Measurements from ENCODE around the gene SAFB2. TPM values are rescaled to one million over a fixed set of nuclear protein-coding genes. Genes with fewer than 3 reads are reported as not detected.
"Not testable (repeated sequence)": the region's sequence is repeated elsewhere in the genome, so short reads cannot be mapped to it uniquely, and the experiment has no call there.

The SAFB2 gene
- total RNA-seq, 4 donors from 2014 or later: 45.0 to 250 (median 129) TPM

DNA sequence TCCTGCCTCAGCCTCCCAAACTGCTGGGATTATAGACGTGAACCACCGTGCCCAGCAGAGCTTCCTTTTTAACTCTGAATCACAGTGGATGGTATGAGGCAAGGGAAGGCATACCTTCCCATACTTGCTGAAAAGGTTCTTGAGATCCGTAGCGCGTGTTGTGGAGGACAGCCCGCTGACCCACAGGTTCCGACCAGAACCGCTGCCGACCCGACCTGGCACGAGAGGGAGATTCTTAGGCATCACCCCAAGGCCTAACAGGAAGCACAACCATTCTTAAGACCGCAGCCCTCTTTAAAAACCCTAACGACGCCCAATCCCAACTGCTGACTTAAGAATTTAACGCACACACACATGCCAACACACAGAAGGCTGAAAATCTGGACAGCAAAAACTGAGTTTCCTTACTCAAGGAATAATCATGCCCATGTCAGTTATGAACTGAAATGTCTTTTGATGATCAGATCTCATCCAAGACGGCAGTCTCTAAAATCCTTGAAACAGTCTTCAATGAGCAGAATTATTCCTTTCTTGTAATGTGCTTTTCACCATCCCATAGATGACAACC, 12.6 kb downstream of the SAFB2 start:
- no peak for DNase-seq
- H3K9me3 ChIP-seq: no peaks in the 10 kb centered on the region
- H3K36me3 ChIP-seq: no peaks in the 10 kb centered on the region
- no peak overlapping the region for H3K27ac ChIP-seq
- no peaks in the 10 kb centered on the region for H3K4me1 ChIP-seq
- no peaks in the 10 kb centered on the region for H3K27me3 ChIP-seq
- intact Hi-C loops (cut with DNase I; ENCODE audit: low total_unique reads): no loop called here
- no peak overlapping the region for H3K4me3 ChIP-seq
- TF ChIP-seq POLR2A (IDR thresholded peaks at IDR 0.05): no peak
- TF ChIP-seq, protein P1, sequence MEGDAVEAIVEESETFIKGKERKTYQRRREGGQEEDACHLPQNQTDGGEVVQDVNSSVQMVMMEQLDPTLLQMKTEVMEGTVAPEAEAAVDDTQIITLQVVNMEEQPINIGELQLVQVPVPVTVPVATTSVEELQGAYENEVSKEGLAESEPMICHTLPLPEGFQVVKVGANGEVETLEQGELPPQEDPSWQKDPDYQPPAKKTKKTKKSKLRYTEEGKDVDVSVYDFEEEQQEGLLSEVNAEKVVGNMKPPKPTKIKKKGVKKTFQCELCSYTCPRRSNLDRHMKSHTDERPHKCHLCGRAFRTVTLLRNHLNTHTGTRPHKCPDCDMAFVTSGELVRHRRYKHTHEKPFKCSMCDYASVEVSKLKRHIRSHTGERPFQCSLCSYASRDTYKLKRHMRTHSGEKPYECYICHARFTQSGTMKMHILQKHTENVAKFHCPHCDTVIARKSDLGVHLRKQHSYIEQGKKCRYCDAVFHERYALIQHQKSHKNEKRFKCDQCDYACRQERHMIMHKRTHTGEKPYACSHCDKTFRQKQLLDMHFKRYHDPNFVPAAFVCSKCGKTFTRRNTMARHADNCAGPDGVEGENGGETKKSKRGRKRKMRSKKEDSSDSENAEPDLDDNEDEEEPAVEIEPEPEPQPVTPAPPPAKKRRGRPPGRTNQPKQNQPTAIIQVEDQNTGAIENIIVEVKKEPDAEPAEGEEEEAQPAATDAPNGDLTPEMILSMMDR (IDR thresholded peaks at IDR 0.05): no peak

DNA sequence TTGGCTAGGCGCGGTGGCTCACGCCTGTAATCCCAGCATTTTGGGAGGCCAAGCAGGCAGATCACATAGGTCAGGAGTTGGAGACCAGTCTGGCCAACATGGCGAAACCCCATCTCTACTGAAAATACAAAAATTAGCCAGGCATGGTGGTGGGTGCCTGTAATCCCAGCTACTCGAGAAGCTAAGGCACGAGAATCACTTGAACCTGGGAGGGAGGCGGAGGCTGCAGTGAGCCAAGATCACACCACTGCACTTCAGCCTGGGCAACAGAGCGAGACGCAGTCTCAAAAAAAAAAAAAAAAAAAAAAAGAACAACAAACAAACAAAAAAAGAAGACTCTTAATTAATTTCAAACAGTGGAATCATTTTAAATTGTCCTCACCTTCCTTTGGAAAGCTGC, 13.8 kb downstream of the SAFB2 start:
- H3K36me3 ChIP-seq; intact Hi-C loops (cut with DNase I; ENCODE audit: low total_unique reads); H3K27ac ChIP-seq: not testable (repeated sequence)

DNA sequence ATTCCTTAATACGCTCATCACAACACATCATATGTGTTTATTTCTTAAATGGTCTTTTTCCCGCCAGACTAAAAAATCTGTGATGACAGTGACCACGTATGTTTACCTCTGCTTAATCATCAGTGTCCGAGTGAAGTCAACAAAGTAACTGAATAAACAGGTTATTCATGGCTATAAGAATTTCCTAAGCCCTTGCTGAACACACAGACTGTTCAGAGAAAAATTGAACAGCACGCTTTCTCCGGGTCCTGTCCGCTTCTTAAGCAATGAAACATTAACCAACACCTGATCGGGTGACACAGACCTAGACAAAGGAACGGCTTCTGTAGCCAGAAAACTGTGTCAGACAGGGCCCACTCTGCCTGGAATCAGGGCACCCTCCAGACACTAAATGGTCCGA, 14.3 kb downstream of the SAFB2 start:
- Histone ChIP-seq H3K27me3 (no peaks in the 10 kb centered on the region), H3K4me1 (no peaks in the 10 kb centered on the region), H3K4me3 (no peak overlapping the region), H3K9me3 (no peaks in the 10 kb centered on the region), H3K27ac (no peak overlapping the region), H3K36me3 (no peaks in the 10 kb centered on the region)
- TF ChIP-seq POLR2A (IDR thresholded peaks at IDR 0.05): no peak
- TF ChIP-seq, protein P1 (IDR thresholded peaks at IDR 0.05): no peak
- intact Hi-C loops (cut with DNase I; ENCODE audit: low total_unique reads): no loop called here
- no peak for DNase-seq

More for the DNA sequence above, 13.8 kb downstream of the SAFB2 start:
- H3K4me3 ChIP-seq, H3K9me3 ChIP-seq, H3K4me1 ChIP-seq, H3K27me3 ChIP-seq, DNase-seq: not testable (repeated sequence)

DNA sequence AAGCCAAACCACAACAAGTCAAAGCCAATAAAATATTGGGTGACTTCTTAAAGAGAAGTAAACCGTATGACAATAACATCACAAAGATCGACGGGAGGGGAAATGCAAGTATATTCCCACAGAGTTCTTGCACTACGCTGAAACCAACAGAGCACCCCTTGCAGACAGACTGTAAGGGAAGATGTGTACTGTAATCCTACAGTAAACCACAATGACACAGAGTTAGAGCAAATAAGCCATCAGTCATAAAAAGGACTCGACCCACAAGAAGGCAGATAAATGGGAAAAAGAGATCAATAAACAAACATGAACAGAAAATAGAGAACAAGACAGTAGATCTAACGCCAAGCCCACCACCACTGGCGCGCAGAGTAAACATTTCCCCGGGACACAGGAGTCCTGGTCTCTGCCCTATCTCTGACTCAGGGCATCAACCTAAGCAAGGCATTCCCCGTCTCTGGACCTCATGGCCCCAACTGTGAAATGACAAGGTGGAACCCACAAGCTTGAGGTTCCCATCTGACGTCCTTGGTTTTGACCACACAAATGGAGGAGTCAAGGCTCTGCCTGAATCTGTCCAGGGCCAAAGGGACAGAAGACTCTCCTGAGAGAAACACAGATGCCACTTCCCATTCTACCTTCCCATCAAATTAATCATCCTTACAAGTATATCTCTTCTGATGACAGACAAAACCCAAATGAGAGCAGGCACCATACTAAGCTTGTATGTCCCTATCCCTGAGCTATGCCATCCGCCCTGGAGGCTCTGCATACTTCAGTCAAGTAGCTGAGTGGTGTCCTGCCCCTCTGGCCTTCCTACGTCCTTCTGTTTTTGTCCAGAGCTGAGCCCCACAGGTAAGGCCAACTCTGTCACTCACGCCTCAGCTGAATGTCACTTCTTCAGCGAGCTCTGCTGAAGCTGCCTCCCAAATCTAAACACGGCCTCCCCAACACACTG, 15.0 kb downstream of the SAFB2 start:
- TF ChIP-seq, protein P1 (IDR thresholded peaks at IDR 0.05): no peak
- TF ChIP-seq POLR2A (IDR thresholded peaks at IDR 0.05): no peak
- Histone ChIP-seq H3K4me1 (no peaks in the 10 kb centered on the region), H3K4me3 (no peak overlapping the region), H3K9me3 (no peaks in the 10 kb centered on the region), H3K36me3 (no peaks in the 10 kb centered on the region), H3K27me3 (no peaks in the 10 kb centered on the region), H3K27ac (no peak overlapping the region)
- intact Hi-C loops (cut with DNase I; ENCODE audit: low total_unique reads): no loop called here
- DNase-seq: no peak

DNA sequence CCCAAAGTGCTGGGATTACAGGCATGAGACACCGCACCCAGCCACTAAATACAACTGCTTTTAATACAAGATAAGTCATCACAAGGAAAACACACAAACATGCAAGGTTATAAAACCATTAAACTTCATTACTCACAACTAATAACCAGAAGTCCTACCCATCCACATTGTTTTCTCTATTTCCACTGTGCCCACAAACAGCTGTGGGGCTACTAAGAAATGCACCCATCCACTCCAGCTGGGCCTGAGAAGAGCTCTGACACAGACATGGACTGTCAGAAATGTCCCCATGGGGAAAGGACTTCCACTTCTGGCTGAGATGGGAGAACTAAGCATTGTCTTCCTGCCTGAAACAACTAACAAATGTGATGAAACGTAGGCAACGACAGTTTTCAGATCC, 17.2 kb downstream of the SAFB2 start:
- H3K27me3 ChIP-seq: no peaks in the 10 kb centered on the region
- TF ChIP-seq, protein P1 (IDR thresholded peaks at IDR 0.05): no peak
- TF ChIP-seq POLR2A (IDR thresholded peaks at IDR 0.05): no peak
- no peak overlapping the region for H3K4me3 ChIP-seq
- no peaks in the 10 kb centered on the region for H3K4me1 ChIP-seq
- no peak overlapping the region for H3K27ac ChIP-seq
- no peaks in the 10 kb centered on the region for H3K9me3 ChIP-seq
- DNase-seq: no peak
- intact Hi-C loops (cut with DNase I; ENCODE audit: low total_unique reads): no loop called here
- no peaks in the 10 kb centered on the region for H3K36me3 ChIP-seq

Measured in uterus (tissue), 4 donors.